ENCODE measurements around the gene TWNK. TPM values are rescaled to one million over a fixed set of nuclear protein-coding genes. Genes with fewer than 3 reads are reported as not detected.
A peak's percentile ranks its signal among the peaks of the same experiment; 100 is the strongest.

The TWNK gene
- total and polyA plus RNA-seq, 2 of the 4 experiments (the other 2 are of a cell fraction): 7.7 to 8.8 TPM

DNA sequence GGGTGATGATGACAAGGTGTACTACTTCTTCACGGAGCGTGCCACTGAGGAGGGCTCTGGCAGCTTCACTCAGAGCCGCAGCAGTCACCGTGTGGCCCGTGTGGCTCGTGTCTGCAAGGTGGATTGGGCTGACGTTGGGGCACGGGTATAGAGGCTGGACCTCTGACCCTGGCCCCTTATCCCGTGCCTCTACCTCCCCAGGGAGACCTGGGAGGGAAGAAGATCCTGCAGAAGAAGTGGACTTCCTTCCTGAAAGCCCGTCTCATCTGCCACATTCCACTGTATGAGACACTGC lies 8.5 kb upstream of the TWNK start:
- dilution Hi-C loops (cut with HindIII; ENCODE audit: low sequenced_read_pairs, unreplicated experiment): no loop called here
- TF ChIP-seq MAZ (IDR thresholded peaks at IDR 0.05; ENCODE audit: borderline replicate concordance, low read depth, low read length) (no peak), RCOR1 (IDR thresholded peaks at IDR 0.05; ENCODE audit: insufficient replicate concordance, low read length) (no peak), FOS (IDR thresholded peaks at IDR 0.05; ENCODE audit: low read depth, low read length) (no peak), MXI1 (IDR thresholded peaks at IDR 0.05; ENCODE audit: borderline replicate concordance, low read depth, low read length) (no peak), SMC3 (IDR thresholded peaks at IDR 0.05; ENCODE audit: low read depth, low read length) (no peak), MAFK (IDR thresholded peaks at IDR 0.05; ENCODE audit: low read depth, low read length) (no peak), CHD1 (IDR thresholded peaks at IDR 0.05; ENCODE audit: low read depth, low read length) (no peak), BHLHE40 (IDR thresholded peaks at IDR 0.05; ENCODE audit: low read depth, low read length) (no peak)
- TF ChIP-seq, protein P1, sequence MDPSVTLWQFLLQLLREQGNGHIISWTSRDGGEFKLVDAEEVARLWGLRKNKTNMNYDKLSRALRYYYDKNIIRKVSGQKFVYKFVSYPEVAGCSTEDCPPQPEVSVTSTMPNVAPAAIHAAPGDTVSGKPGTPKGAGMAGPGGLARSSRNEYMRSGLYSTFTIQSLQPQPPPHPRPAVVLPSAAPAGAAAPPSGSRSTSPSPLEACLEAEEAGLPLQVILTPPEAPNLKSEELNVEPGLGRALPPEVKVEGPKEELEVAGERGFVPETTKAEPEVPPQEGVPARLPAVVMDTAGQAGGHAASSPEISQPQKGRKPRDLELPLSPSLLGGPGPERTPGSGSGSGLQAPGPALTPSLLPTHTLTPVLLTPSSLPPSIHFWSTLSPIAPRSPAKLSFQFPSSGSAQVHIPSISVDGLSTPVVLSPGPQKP (IDR thresholded peaks at IDR 0.05; ENCODE audit: borderline replicate concordance, low read depth, low read length): no peak
- TF ChIP-seq, protein P2, sequence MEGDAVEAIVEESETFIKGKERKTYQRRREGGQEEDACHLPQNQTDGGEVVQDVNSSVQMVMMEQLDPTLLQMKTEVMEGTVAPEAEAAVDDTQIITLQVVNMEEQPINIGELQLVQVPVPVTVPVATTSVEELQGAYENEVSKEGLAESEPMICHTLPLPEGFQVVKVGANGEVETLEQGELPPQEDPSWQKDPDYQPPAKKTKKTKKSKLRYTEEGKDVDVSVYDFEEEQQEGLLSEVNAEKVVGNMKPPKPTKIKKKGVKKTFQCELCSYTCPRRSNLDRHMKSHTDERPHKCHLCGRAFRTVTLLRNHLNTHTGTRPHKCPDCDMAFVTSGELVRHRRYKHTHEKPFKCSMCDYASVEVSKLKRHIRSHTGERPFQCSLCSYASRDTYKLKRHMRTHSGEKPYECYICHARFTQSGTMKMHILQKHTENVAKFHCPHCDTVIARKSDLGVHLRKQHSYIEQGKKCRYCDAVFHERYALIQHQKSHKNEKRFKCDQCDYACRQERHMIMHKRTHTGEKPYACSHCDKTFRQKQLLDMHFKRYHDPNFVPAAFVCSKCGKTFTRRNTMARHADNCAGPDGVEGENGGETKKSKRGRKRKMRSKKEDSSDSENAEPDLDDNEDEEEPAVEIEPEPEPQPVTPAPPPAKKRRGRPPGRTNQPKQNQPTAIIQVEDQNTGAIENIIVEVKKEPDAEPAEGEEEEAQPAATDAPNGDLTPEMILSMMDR (conservative IDR thresholded peaks at IDR 0.05; ENCODE audit: low read depth, low read length): no peak
- TF ChIP-seq, protein P3, sequence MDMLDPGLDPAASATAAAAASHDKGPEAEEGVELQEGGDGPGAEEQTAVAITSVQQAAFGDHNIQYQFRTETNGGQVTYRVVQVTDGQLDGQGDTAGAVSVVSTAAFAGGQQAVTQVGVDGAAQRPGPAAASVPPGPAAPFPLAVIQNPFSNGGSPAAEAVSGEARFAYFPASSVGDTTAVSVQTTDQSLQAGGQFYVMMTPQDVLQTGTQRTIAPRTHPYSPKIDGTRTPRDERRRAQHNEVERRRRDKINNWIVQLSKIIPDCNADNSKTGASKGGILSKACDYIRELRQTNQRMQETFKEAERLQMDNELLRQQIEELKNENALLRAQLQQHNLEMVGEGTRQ (IDR thresholded peaks at IDR 0.05; ENCODE audit: low read depth, low read length): no peak
- ATAC-seq (ENCODE audit: low read depth): no peak

More for the DNA sequence above, 8.5 kb upstream of the TWNK start:
- no peak overlapping the region for H2AK5ac ChIP-seq (ENCODE audit: low read depth, low read length)
- no peak overlapping the region for H3K14ac ChIP-seq (replicated peaks; ENCODE audit: low read depth, low read length)
- CTCF ChIA-PET: no interaction called here
- no peak overlapping the region for H2BK120ac ChIP-seq (ENCODE audit: low read depth, low read length)
- intact Hi-C loops (cut with micrococcal nuclease): no loop called here
- peak overlapping the region; percentile 42 for H2AK9ac ChIP-seq (replicated peaks; ENCODE audit: low read depth, low read length, poor library complexity)
- H2AFZ ChIP-seq (replicated peaks; ENCODE audit: low read length, poor library complexity): no peak overlapping the region
- no peak overlapping the region for H3K9ac ChIP-seq (ENCODE audit: low read depth, low read length)
- POLR2A ChIA-PET (ENCODE audit: unreplicated experiment): no interaction called here
- H4K8ac ChIP-seq (ENCODE audit: low read depth in 2 of 2, low read length in 2 of 2): no peak overlapping the region
- no peaks in the 10 kb centered on the region for H3K27me3 ChIP-seq (ENCODE audit: control insufficient read depth, insufficient read depth, low read length)
- H3K4ac ChIP-seq (ENCODE audit: low read depth, low read length): no peak overlapping the region
- H2BK15ac ChIP-seq (ENCODE audit: low read depth, low read length): no peak overlapping the region
- no peaks in the 10 kb centered on the region for H3K4me1 ChIP-seq (ENCODE audit: control insufficient read depth, insufficient read depth, low read length)
- no TSS peak for BruUV-seq (replicated peaks)
- H3K18ac ChIP-seq (ENCODE audit: low read depth, low read length): no peak overlapping the region
- H3K56ac ChIP-seq (ENCODE audit: extremely low read depth, insufficient read depth, low read length): no peak overlapping the region
- H4K5ac ChIP-seq (ENCODE audit: low read depth, low read length): no peak overlapping the region
- no peaks in the 10 kb centered on the region; the same call in none of the 2 replicates for H4K20me1 ChIP-seq (ENCODE audit: insufficient read depth, low read length)
- 80% methylated on average over 1 of the region's 10 CpGs; no CpG with 5 or more reads in 1 of the 2 experiments for WGBS, 2 experiments (ENCODE audit: extremely low coverage in 2 of 2, insufficient read length in 1 of 2)
- H3K23ac ChIP-seq (ENCODE audit: low read depth, low read length): no peak overlapping the region
- H2BK5ac ChIP-seq (ENCODE audit: low read depth, low read length, poor library complexity, severe bottlenecking): no peak overlapping the region
- H3K9me1 ChIP-seq (ENCODE audit: insufficient read depth, low read length): peaks cover 4% of the 10 kb centered on the region; the same call in 1 of the 2 replicates
- H3K79me1 ChIP-seq (ENCODE audit: low read depth in 1 of 2, low read length in 2 of 2): no peaks in the 10 kb centered on the region
- H4K91ac ChIP-seq (ENCODE audit: insufficient read depth, low read depth, low read length): no peak overlapping the region
- H3K4me2 ChIP-seq (ENCODE audit: low read depth, low read length): no peak overlapping the region
- in situ Hi-C loops (cut with MboI; ENCODE audit: low sequenced_read_pairs): no loop called here
- no peaks in the 10 kb centered on the region for H3K9me3 ChIP-seq (ENCODE audit: control insufficient read depth, insufficient read depth, low read length)
- no peak overlapping the region for H2BK20ac ChIP-seq (ENCODE audit: low read depth, low read length)
- DNase-seq: no peak
- no peak overlapping the region for H3K27ac ChIP-seq (ENCODE audit: insufficient read depth, low read length)
- no peak overlapping the region for H3K4me3 ChIP-seq (ENCODE audit: insufficient read depth, low read depth, low read length)
- peaks cover 31% of the 10 kb centered on the region for H3K36me3 ChIP-seq (ENCODE audit: control insufficient read depth, insufficient read depth, low read length)
